Bronchial epithelial cell (primary cell): ENCODE data around the gene LARP1. TPM values are rescaled to one million over a fixed set of nuclear protein-coding genes. Genes with fewer than 3 reads are reported as not detected.
"Not testable (repeated sequence)": the region's sequence is repeated elsewhere in the genome, so short reads cannot be mapped to it uniquely, and the experiment has no call there.

Experiments
- DNase-seq: peaks from one replicate; pipeline ENCODE4 v3.0.0-alpha.2; 2010; ENCODE audit warnings: low read depth
- FAIRE-seq: peaks from 2 replicates; lab custom pipeline; 2011; peaks lifted over from hg19 to GRCh38; lab: Jason Lieb, UNC
- H3K27me3 ChIP-seq: 2 replicates; pipeline ENCODE4 v1.5.1; 2011; ENCODE audit warnings: low read length; ENCODE audit not compliant: control insufficient read depth, insufficient read depth
- H3K36me3 ChIP-seq: 2 replicates; pipeline ENCODE4 v1.5.1; 2011; ENCODE audit warnings: low read length; ENCODE audit not compliant: control insufficient read depth, insufficient read depth
- H3K4me3 ChIP-seq: 2 replicates; pipeline ENCODE4 v1.5.1; 2011; ENCODE audit warnings: mild to moderate bottlenecking, low read depth, low read length, control low read depth
- CTCF ChIP-seq: IDR thresholded peaks from 2 replicates; pipeline ENCODE4 v1.5.1; 2011; ENCODE audit warnings: mild to moderate bottlenecking, moderate library complexity, low read length, control low read depth, inconsistent platforms; ENCODE audit not compliant: insufficient read depth, severe bottlenecking
- total RNA-seq: library from RNA; depleted of rRNA; stranded (reverse); fragments of >200 nt; gene quantifications from 2 replicates; pipeline ENCODE4 v1.2.1, GENCODE V29; 2014

Gene LARP1
- total RNA-seq, 1 donor from 2014 or later, result 42.6 TPM

- H3K27me3 ChIP-seq, result no peaks in the 10 kb centered on the region
- DNase-seq, result peak; percentile 39
- H3K36me3 ChIP-seq, result no peaks in the 10 kb centered on the region
- no peak for FAIRE-seq
- H3K4me3 ChIP-seq, result no peak overlapping the region
- no peak for TF ChIP-seq CTCF
Measured at GRCh38 chr5:154732212-154732611, 23.0 kb upstream of the LARP1 start.

DNA sequence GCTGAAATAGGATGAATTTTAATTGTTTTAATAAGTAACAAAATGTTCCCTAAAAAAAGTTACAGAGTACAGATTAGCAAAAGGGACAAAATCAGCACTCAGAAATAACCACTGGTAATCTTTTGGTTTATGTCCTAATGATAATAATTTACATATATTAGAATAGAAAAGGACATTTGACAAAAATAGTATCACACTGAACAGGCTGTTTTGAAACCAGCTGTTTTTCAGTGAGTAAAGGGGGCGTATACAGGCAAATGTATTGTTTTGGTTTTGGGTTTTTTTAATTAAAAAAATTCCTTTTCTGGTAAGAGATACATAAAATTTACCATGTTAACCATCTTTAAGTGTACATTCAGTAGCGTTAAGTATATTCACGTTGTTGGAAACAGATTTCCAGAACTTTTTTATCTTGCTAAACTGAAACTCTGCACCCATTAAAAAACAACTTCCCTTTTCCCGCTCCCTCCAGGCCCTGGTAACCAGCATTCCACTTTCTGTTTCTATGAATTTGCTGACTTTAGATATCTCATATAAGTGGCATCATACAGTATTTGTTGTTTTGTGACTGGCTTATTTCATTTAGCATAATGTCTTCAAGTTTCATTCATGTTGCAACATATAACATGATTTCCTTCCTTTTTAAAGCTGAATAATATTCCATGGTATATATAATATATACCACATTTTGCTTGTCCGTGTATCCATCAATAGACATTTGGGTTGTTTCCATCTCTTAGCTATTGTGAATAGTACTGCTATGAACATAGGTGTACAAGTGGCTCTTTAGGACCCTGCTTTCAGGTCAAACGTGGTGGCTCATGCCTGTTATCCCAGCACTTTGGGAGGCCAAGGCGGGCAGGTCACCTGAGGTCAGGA is 20.6 kb upstream of the LARP1 start:
- Histone ChIP-seq H3K36me3 (no peaks in the 10 kb centered on the region), H3K4me3 (no peak overlapping the region), H3K27me3 (no peaks in the 10 kb centered on the region)
- FAIRE-seq (no peak), DNase-seq (no peak)
- TF ChIP-seq CTCF, result no peak

- DNase-seq, FAIRE-seq, H3K27me3 ChIP-seq, H3K36me3 ChIP-seq, H3K4me3 ChIP-seq: not testable (repeated sequence)
Measured at GRCh38 chr5:154735362-154735761, 19.8 kb upstream of the LARP1 start.

DNA sequence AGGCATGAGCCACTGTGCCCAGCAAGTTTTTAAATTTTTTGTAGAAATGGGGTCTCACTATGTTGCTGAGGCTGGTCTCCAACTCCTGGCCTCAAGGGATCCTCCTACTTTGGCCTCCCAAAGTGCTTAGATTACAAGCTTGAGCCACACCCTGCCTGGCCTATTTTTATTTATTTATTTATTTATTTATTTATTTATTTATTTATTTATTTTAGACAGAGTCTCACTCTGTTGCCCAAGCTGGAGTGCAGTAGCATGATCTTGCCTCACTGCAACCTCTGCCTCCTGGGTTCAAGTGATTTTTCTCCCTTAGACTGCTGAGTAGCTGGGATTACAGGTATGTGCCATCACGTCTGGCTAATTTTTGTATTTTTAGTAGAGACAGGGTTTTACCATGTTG is 18.8 kb upstream of the LARP1 start:
- DNase-seq, H3K36me3 ChIP-seq, H3K27me3 ChIP-seq, H3K4me3 ChIP-seq, FAIRE-seq: not testable (repeated sequence)

GRCh38 chr5:154737667-154738320 is 17.4 kb upstream of the LARP1 start:
- no peaks in the 10 kb centered on the region for H3K36me3 ChIP-seq
- FAIRE-seq (no peak), DNase-seq (no peak)
- H3K27me3 ChIP-seq, result no peaks in the 10 kb centered on the region
- TF ChIP-seq CTCF, result no peak
- no peak overlapping the region for H3K4me3 ChIP-seq

GRCh38 chr5:154740483-154740882 is 14.7 kb upstream of the LARP1 start:
- DNase-seq (no peak), FAIRE-seq (no peak)
- H3K36me3 ChIP-seq, result no peaks in the 10 kb centered on the region
- H3K4me3 ChIP-seq, result no peak overlapping the region
- no peak for TF ChIP-seq CTCF
- H3K27me3 ChIP-seq, result no peaks in the 10 kb centered on the region
